Naive thymus-derived CD4-positive, alpha-beta T cell (primary cell): Measurements from ENCODE around the gene TMEM263. TPM values are rescaled to one million over a fixed set of nuclear protein-coding genes. Genes with fewer than 3 reads are reported as not detected.

ENCODE experiments used
- ATAC-seq: fragments of 150-1000 bp; cut with Tn5 transposase; 2 replicates; pipeline ENCODE4 v1.10.0; 2021; ENCODE audit warnings: mild to moderate bottlenecking, moderate library complexity
- CTCF ChIA-PET: fragments of 350-600 bp; sonication (Branson Sonifier 250); formaldehyde crosslinking; loops from one replicate; lab custom pipeline; 2021; ENCODE audit warnings: antibody characterized with exemption; lab: Charles Lee
- POLR2A ChIA-PET: fragments of 350-600 bp; sonication (Branson Sonifier 250); formaldehyde crosslinking; loops from one replicate; lab custom pipeline; 2021; ENCODE audit warnings: antibody characterized with exemption, inconsistent platforms; lab: Charles Lee
- DNase-seq, 9 donors: peaks; one replicate each; pipeline versions ENCODE4 v3.0.0 to v3.0.0-alpha.2; 2020 to 2022; ENCODE audit warnings: mixed read lengths in 1 of 9
- H3K27ac ChIP-seq: one replicate; pipeline ENCODE4 v1.7.0; 2013; ENCODE audit warnings: mild to moderate bottlenecking, low read depth, low read length, moderate library complexity
- H3K27me3 ChIP-seq, 2 donors: one replicate each; pipeline ENCODE4 v1.7.0; 2013; ENCODE audit warnings: low read length in 2 of 2, mild to moderate bottlenecking in 2 of 2, moderate library complexity in 2 of 2; ENCODE audit not compliant: control insufficient read depth in 2 of 2, insufficient read depth in 2 of 2
- H3K36me3 ChIP-seq, 3 experiments: 1 replicate in 2 of 3; 2 replicates in 1 of 3; pipeline ENCODE4 v1.7.0; 2013; ENCODE audit warnings: low read length in 3 of 3, mild to moderate bottlenecking in 3 of 3, moderate library complexity in 1 of 3; ENCODE audit not compliant: insufficient read depth in 3 of 3, control insufficient read depth in 2 of 3
- H3K4me1 ChIP-seq, 2 donors: one replicate each; pipeline ENCODE4 v1.7.0; 2013; ENCODE audit warnings: low read length in 2 of 2, mild to moderate bottlenecking in 2 of 2, moderate library complexity in 1 of 2; ENCODE audit not compliant: control insufficient read depth in 2 of 2, insufficient read depth in 2 of 2
- H3K4me3 ChIP-seq: 2 replicates; pipeline ENCODE4 v1.7.0; 2013; ENCODE audit warnings: mild to moderate bottlenecking, low read length
- H3K9me3 ChIP-seq, 3 experiments: 1 replicate in 2 of 3; 2 replicates in 1 of 3; pipeline ENCODE4 v1.7.0; 2013; ENCODE audit warnings: low read length in 3 of 3; ENCODE audit not compliant: control insufficient read depth in 2 of 3
- H3K27ac Mint-ChIP-seq, 9 donors: one replicate each; pipeline ENCODE4 v1.8.0; 2020 to 2022; ENCODE audit warnings: mixed read lengths in 9 of 9, mild to moderate bottlenecking in 8 of 9, moderate library complexity in 5 of 9, inconsistent platforms in 2 of 9
- H3K27me3 Mint-ChIP-seq, 5 donors: one replicate each; pipeline ENCODE4 v1.8.0; 2021 to 2022; ENCODE audit warnings: mixed read lengths in 5 of 5, mild to moderate bottlenecking in 1 of 5
- H3K36me3 Mint-ChIP-seq, 5 donors: one replicate each; pipeline ENCODE4 v1.8.0; 2020 to 2022; ENCODE audit warnings: mixed read lengths in 5 of 5, mild to moderate bottlenecking in 3 of 5, inconsistent platforms in 1 of 5
- H3K4me1 Mint-ChIP-seq, 7 donors: one replicate each; pipeline ENCODE4 v1.8.0; 2020 to 2022; ENCODE audit warnings: mixed read lengths in 7 of 7, mild to moderate bottlenecking in 3 of 7, inconsistent platforms in 1 of 7
- H3K4me3 Mint-ChIP-seq, 10 donors: one replicate each; pipeline ENCODE4 v1.8.0; 2020 to 2022; ENCODE audit warnings: mild to moderate bottlenecking in 10 of 10, mixed read lengths in 10 of 10, moderate library complexity in 6 of 10, inconsistent platforms in 2 of 10
- H3K9me3 Mint-ChIP-seq, 11 donors: one replicate each; pipeline ENCODE4 v1.8.0; 2020 to 2022; ENCODE audit warnings: mixed read lengths in 11 of 11, mild to moderate bottlenecking in 4 of 11, inconsistent platforms in 1 of 11, moderate library complexity in 1 of 11
- intact Hi-C, 2 donors: fragments of 100-400 bp; cut with micrococcal nuclease; formaldehyde crosslinking; loops; one replicate each; pipeline ENCODE4 v1.15.1; 2023
- polyA plus RNA-seq, 2 donors: library from polyadenylated mRNA; unstranded; fragments of 300-500 nt; fragmentation: Illumina TruSeq; gene quantifications; one replicate each; pipeline ENCODE4 v1.2.3, GENCODE V29; 2021
- total RNA-seq, 6 experiments: library from RNA in 5 of 6; stranded (reverse) in 5 of 6; gene quantifications; 1 replicate in 5 of 6; 2 replicates in 1 of 6; pipeline ENCODE4 v1.2.3 and lab custom pipeline; 2021 to 2026

TMEM263 gene
- total and polyA plus RNA-seq, 7 experiments from 2014 or later: 20.0 to 47.8 (median 40.0) TPM

DNA sequence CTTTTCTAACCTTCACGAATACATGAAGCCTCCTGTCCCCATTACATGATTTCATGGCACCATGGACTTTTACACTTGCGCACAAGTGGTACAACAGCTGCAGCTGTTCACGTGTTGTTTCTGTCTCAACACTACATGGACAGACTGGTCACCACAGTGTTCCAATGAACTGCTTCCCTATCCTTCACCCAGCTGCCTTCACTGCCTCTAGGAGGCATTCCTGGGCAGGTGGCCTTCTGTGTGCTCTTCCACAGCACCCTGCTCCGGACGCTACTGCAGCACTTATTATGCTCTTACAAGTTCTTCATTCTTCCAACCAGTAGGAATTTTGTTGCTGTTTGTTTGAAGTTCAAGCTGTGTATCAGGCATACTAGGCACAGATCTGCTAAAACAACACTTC lies 29.8 kb downstream of the TMEM263 start:
- CTCF ChIA-PET: no interaction called here
- H3K27me3 ChIP-seq: no peaks in the 10 kb centered on the region
- peaks cover 0 to 4% (median 0%) of the 10 kb centered on the region in 3 experiments for H3K36me3 ChIP-seq
- Mint-ChIP-seq H3K4me1 (peaks cover 29 to 45% (median 41%) of the 10 kb centered on the region in 7 donors), H3K4me3 (peak overlapping the region in 8 of 10 donors; percentile 31 to 97 (median 95)), H3K9me3 (peaks cover 0 to 5% (median 0%) of the 10 kb centered on the region in 11 donors), H3K27ac (peak overlapping the region in 4 of 9 donors; percentile 0 to 65 (median 32)), H3K27me3 (peaks cover 0 to 2% (median 0%) of the 10 kb centered on the region in 5 donors), H3K36me3 (peaks cover 6 to 23% (median 6%) of the 10 kb centered on the region in 5 donors)
- no peak overlapping the region for H3K27ac ChIP-seq
- intact Hi-C loops: loop anchor here (5.0 to 10.0 kb wide), 2 partner anchors 337 to 1529 kb away; partner anchors contain the start of gene FICD (in 1 of the 2)
- no peaks in the 10 kb centered on the region for H3K9me3 ChIP-seq
- POLR2A ChIA-PET: no interaction called here
- H3K4me1 ChIP-seq: peaks cover 12 to 14% of the 10 kb centered on the region in 2 donors
- no peak overlapping the region for H3K4me3 ChIP-seq
- DNase-seq (no peak), ATAC-seq (no peak)

DNA sequence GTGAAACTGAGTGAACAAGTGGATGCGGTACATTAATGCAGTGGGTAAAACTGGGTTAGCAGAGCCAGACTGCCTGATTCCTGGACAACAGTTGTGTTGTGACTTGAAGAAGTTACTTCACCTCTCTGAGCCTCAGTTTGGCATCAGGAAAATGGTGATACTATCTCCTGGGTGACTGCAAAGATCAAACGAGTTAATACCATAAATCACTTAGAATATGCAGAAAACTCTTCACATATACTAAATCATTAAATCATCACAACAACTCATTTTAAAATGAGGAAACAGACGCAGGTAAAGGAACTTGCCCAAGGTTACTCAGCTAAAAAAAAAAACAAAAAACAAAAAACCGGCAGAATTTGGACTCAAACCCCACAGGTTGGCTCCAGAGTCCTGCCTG lies 30.4 kb downstream of the TMEM263 start:
- Histone ChIP-seq H3K27ac (peak overlapping the region; percentile 77), H3K36me3 (peaks cover 0 to 4% (median 0%) of the 10 kb centered on the region in 3 experiments), H3K4me3 (peak overlapping the region; percentile 88), H3K4me1 (peaks cover 12 to 14% of the 10 kb centered on the region in 2 donors), H3K9me3 (no peaks in the 10 kb centered on the region), H3K27me3 (no peaks in the 10 kb centered on the region)
- peak overlapping the region; percentile 91 to 97 (median 96) for H3K4me3 Mint-ChIP-seq
- H3K9me3 Mint-ChIP-seq: peaks cover 0 to 5% (median 0%) of the 10 kb centered on the region in 11 donors
- ATAC-seq: no peak
- H3K27ac Mint-ChIP-seq: peak overlapping the region in 7 of 9 donors; percentile 79 to 92 (median 85)
- peaks cover 0 to 2% (median 0%) of the 10 kb centered on the region in 5 donors for H3K27me3 Mint-ChIP-seq
- POLR2A ChIA-PET: interaction anchor here (2.5 kb wide), 1 partner anchor 31 kb away, joined by 16 read pairs; the partner anchor contains the start of gene TMEM263
- intact Hi-C loops: loop anchor here (1.0 to 10.0 kb wide), 3 partner anchors 106 to 1529 kb away; partner anchors contain the start of gene FICD (in 1 of the 2)
- CTCF ChIA-PET: no interaction called here
- H3K4me1 Mint-ChIP-seq: peaks cover 29 to 45% (median 41%) of the 10 kb centered on the region in 7 donors
- peaks cover 6 to 23% (median 6%) of the 10 kb centered on the region in 5 donors for H3K36me3 Mint-ChIP-seq
- DNase-seq: no peak

DNA sequence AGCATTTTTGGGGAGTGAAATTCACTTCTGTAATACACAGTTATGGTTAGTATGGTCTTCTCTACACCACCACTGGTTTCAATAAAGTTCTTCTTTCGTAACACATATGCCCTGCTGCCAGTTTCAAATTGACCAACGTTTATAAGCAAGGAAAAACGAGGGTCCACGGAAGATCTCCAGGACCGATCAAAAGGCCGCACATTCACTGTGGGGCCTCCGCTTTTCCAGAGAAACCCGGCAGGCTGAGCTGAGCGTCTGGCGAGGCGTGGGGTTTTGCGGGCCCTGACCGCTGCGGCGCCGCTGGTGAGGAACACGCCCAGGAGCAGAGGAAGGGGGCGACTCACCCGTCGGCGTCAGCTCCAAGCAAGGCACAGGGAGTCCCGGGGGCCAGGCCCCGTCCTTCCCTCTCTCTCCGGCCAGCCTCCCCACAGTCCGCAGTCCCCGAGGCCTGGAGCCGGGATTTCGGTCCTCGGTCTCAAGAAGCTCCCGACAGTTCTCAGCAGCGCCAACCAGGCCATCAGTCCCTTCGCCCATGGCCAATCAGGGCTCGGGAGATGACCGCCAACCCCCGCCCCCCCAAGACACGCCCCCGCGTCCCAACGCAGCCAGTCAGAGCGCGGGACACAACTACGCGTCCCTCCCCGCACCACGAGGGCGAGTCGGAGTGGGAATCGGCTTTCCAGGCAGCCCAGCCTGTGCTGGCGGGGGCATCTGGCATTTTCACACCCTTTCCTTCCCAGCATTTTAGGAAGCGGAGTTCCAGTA lies 31.1 kb downstream of the TMEM263 start, which contains the start of gene MTERF2:
TSS of gene MTERF2 (minus strand) at position 522 of the 765 bp plus-strand sequence. CDS start 8,432 bp downstream, outside the sequence.
- no peaks in the 10 kb centered on the region for H3K9me3 ChIP-seq
- DNase-seq (peak; percentile 52 to 78 (median 67)), ATAC-seq (peak; percentile 99)
- peaks cover 0 to 4% (median 0%) of the 10 kb centered on the region in 3 experiments for H3K36me3 ChIP-seq
- peaks cover 0 to 5% (median 0%) of the 10 kb centered on the region in 11 donors for H3K9me3 Mint-ChIP-seq
- peak within 1 kb of the TSS; percentile 91 to 97 (median 96) for H3K4me3 Mint-ChIP-seq
- intact Hi-C loops: loop anchor here (1.0 to 10.0 kb wide), 6 partner anchors 32 to 1528 kb away; partner anchors contain the start of genes TMEM263 (in 2 of the 2), CRY1 (in 1 of the 2), FICD (in 1 of the 2) and RIC8B (in 1 of the 2)
- peaks cover 0 to 2% (median 0%) of the 10 kb centered on the region in 5 donors for H3K27me3 Mint-ChIP-seq
- H3K4me1 ChIP-seq: peaks cover 12 to 14% of the 10 kb centered on the region in 2 donors
- ChIA-PET POLR2A (interaction anchor here (0.9 to 2.5 kb wide), 2 partner anchors 9 to 31 kb away, joined by 3 to 16 read pairs; partner anchors contain the start of gene TMEM263), CTCF (interaction anchor here (0.5 kb wide), 1 partner anchor 12 kb away, joined by 3 read pairs; no protein-coding TSS in a partner anchor)
- H3K27me3 ChIP-seq: no peaks in the 10 kb centered on the region
- H3K4me3 ChIP-seq: peak within 1 kb of the TSS; percentile 88
- H3K27ac Mint-ChIP-seq: peak within 1 kb of the TSS; percentile 79 to 92 (median 85)
- H3K27ac ChIP-seq: peak within 1 kb of the TSS; percentile 77
- H3K4me1 Mint-ChIP-seq: peaks cover 29 to 45% (median 41%) of the 10 kb centered on the region in 7 donors
- H3K36me3 Mint-ChIP-seq: peaks cover 6 to 23% (median 6%) of the 10 kb centered on the region in 5 donors

GRCh38 chr12:106987846-106988245 lies 32.1 kb downstream of the TMEM263 start:
- peaks cover 29 to 45% (median 41%) of the 10 kb centered on the region in 7 donors for H3K4me1 Mint-ChIP-seq
- peaks cover 6 to 23% (median 6%) of the 10 kb centered on the region in 5 donors for H3K36me3 Mint-ChIP-seq
- ATAC-seq: no peak
- H3K9me3 ChIP-seq: no peaks in the 10 kb centered on the region
- peak overlapping the region; percentile 91 to 97 (median 96) for H3K4me3 Mint-ChIP-seq
- ChIA-PET POLR2A (interaction anchor here (2.5 kb wide), 1 partner anchor 32 kb away, joined by 16 read pairs; the partner anchor contains the start of gene TMEM263), CTCF (interaction anchor here (0.5 kb wide), 1 partner anchor 10 kb away, joined by 5 read pairs; no protein-coding TSS in a partner anchor)
- peaks cover 0 to 2% (median 0%) of the 10 kb centered on the region in 5 donors for H3K27me3 Mint-ChIP-seq
- peak overlapping the region in 6 of 9 donors; percentile 59 to 88 (median 80) for H3K27ac Mint-ChIP-seq
- no peaks in the 10 kb centered on the region for H3K27me3 ChIP-seq
- peaks cover 12 to 14% of the 10 kb centered on the region in 2 donors for H3K4me1 ChIP-seq
- peaks cover 0 to 5% (median 0%) of the 10 kb centered on the region in 11 donors for H3K9me3 Mint-ChIP-seq
- H3K27ac ChIP-seq: no peak overlapping the region
- peaks cover 0 to 4% (median 0%) of the 10 kb centered on the region in 3 experiments for H3K36me3 ChIP-seq
- intact Hi-C loops: loop anchor here (1.0 to 10.0 kb wide), 5 partner anchors 33 to 1527 kb away; partner anchors contain the start of genes TMEM263 (in 2 of the 2), CRY1 (in 1 of the 2), FICD (in 1 of the 2) and RIC8B (in 1 of the 2)
- no peak for DNase-seq
- H3K4me3 ChIP-seq: peak overlapping the region; percentile 88

DNA sequence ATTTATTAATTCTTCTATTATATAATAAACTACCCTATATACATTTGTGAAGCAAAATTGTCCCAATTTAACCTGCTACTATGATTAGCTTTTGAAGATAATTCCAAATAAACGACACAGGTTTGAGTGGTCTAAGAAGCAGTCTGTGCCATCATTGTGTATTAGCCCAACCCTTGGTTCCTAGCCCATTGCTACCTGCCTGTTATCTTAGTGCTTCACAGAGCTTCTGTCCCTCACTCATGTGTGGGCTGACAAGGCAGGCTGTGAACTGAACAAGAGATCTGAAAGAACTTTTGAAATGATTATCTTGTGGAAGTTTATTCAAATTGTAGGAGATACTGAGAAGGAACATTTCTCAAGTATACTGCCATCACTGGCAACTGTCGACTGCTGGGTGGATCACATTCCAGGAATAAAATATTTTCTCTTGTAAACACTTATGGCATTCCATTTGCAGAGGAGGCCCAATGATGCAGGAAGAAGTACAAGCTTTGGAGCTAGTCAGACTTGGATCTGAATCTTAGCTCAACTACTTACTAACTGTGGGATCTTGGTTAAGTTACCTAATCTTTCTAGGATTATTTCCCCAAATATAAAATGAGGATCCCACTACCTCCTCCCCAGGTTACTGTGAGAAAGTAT lies 39.0 kb downstream of the TMEM263 start:
- H3K9me3 Mint-ChIP-seq: peaks cover 0 to 5% (median 0%) of the 10 kb centered on the region in 11 donors
- H3K36me3 Mint-ChIP-seq: peaks cover 10 to 36% (median 21%) of the 10 kb centered on the region in 5 donors
- no peak overlapping the region for H3K27ac Mint-ChIP-seq
- ATAC-seq (no peak), DNase-seq (no peak)
- H3K9me3 ChIP-seq: no peaks in the 10 kb centered on the region
- peaks cover 0 to 15% (median 0%) of the 10 kb centered on the region in 3 experiments for H3K36me3 ChIP-seq
- H3K4me1 ChIP-seq: no peaks in the 10 kb centered on the region
- no peaks in the 10 kb centered on the region for H3K27me3 Mint-ChIP-seq
- no peak overlapping the region for H3K4me3 Mint-ChIP-seq
- H3K4me1 Mint-ChIP-seq: no peaks in the 10 kb centered on the region
- CTCF ChIA-PET: no interaction called here
- H3K27me3 ChIP-seq: no peaks in the 10 kb centered on the region
- intact Hi-C loops: no loop called here
- H3K27ac ChIP-seq: no peak overlapping the region
- H3K4me3 ChIP-seq: no peak overlapping the region
- POLR2A ChIA-PET: no interaction called here
